Adipose tissue (tissue), 3 donors: ENCODE results near the gene CRACR2A. TPM values are rescaled to one million over a fixed set of nuclear protein-coding genes. Genes with fewer than 3 reads are reported as not detected.

ENCODE experiments used
- H3K27ac ChIP-seq: one replicate; pipeline ENCODE4 v1.5.1; 2013; ENCODE audit warnings: low read depth, low read length
- WGBS, 3 donors: extraction: QIAGEN DNeasy Blood & Tissue Kit; methylation state at CpG; one replicate each; pipeline ENCODE4 v1.1.7; 2013; 5-methylcytosine and 5-hydroxymethylcytosine counted together
- polyA plus RNA-seq, 3 donors: library from polyadenylated mRNA; stranded (reverse); fragments of 200-250 nt; gene quantifications; one replicate each; pipeline ENCODE4 v1.2.3, GENCODE V29; 2013
- donor health status: healthy with polysubstance abuse.
- donor health status: Bipolar disorder and iron deficiency.
- donor health status: healthy.

CRACR2A gene
- polyA plus RNA-seq, 3 donors = 1.2 to 4.4 (median 1.5) TPM

DNA sequence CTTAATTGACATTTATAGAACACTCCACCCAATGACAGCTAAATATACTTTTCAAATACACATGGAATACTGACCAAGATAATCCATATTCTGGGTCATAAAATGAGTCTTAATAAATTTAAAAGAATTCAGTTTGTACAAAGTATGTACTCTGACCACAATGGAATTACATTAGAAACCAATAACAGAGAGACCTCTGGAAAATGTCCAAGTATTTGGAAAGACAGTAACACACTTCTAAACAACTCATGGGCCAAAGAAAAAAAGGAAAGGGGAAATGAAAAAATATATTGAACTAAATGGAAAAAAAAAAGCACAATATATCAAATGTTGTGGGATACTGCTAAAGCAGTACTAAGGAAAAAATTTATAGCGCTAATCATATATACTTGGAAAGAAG lies 52.0 kb downstream of the CRACR2A start:
- WGBS, 3 donors = 97 to 100% (median 97%) methylated on average over 1 of the region's 1 CpG
- H3K27ac ChIP-seq = no peak overlapping the region

DNA sequence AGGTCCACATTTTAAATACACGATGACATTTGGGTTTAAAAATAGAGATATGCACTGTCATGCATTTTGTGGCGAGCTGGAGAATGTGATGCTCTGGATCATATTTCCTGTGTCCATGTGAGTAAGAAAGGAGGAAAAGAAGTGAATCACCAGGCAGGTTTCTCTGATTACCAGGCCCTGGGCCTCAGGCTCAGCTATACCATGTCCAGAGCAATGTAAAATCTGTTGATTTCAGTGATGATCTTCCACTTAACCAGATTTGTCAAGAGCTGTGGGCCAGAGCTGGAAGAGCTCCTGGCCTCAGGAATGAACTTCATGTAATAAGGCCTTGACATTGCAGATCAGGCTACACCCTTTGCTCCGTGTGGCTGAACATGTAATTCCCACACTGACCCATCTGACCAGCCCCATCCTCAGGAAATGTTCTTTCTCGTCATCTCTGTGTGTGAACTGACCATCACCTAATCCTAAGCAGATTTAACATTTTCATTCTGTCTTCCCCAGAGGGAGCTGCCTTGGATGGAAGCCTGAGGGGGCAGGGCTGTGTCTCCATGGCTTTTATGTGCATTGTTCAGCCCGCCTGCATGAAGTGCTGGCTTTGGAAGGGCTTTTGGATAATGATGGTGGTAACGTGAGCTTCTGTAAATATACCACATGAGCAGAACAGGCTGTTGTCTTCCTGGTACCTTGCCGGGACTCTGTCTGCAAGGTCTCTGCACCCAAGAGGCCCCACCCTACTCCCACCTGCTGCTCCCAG lies 54.5 kb downstream of the CRACR2A start:
- WGBS, 3 donors = 59 to 77% (median 64%) methylated on average over 7 of the region's 7 CpGs
- H3K27ac ChIP-seq = no peak overlapping the region

DNA sequence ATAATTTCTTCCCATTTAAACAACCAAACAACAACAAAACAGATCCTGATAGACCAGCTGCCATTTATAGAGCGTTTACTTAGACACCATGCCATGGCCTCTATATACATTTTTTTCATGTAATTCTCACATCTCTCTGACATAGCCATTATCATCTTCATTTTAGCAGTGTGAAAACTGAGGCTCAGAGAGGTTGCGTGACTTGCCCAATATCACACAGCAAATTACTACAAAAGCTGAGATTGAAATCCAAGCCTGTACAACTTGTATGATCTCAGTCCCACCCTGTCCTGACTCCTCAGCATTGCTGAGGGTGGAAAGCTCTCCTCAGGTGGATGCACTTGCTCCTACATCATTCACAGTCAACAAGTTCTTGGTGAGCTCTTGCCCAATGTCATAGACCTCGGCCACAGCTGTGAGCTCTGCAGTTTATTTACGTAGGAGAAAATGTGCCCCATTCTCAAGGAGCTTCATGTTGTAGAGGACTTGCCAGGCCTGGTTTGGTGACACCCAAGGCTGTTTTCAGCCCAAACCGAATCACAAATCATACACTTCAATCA lies 55.5 kb downstream of the CRACR2A start:
- H3K27ac ChIP-seq = no peak overlapping the region
- 85 to 97% (median 95%) methylated on average over 5 of the region's 5 CpGs for WGBS, 3 donors

GRCh38 chr12:3694673-3695072 lies 58.2 kb downstream of the CRACR2A start:
- no peak overlapping the region for H3K27ac ChIP-seq
- WGBS, 3 donors = 58 to 94% (median 93%) methylated on average over 4 of the region's 4 CpGs

DNA sequence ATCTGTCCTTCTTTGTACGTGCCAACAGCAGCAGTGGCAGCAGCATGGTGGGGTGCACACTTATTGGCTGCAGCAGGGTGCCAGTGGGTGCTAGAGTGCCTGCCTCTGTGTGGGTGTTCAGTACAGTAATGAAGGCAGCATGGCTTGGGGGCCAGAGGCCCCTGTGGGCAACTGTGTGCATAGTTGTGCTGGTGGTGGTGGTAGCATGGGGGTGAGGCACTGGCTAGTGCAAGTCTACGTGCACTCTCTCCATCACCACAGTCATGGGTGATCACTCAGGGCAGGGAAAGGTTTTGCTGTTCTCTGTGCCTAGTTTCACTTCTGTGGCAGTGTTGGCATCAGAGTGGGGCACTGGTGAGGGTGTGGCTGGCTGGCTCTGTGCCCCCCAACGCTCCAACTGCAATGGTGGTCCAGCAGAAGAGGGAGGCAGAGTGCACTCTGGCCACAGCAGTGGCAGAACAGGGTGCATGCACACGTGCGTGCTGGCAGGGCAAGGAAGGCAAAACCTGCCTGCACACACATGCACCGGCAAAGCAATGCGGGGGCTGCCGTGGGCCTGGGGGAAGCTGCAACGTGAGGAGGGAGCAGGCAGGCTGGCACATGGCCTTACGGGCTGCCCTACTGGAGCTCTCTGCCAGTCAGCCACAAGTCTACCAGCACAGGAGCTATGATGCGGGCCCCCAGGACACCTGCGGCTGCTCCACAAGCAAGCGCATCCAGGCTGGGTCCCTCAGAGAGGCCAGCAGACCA lies 60.1 kb downstream of the CRACR2A start:
- no peak overlapping the region for H3K27ac ChIP-seq
- 94 to 97% (median 97%) methylated on average over 13 of the region's 13 CpGs for WGBS, 3 donors

- H3K27ac ChIP-seq = no peak overlapping the region
- 59 to 83% (median 82%) methylated on average over 2 of the region's 2 CpGs for WGBS, 3 donors
Observed at GRCh38 chr12:3686463-3686862, 66.4 kb downstream of the CRACR2A start.

- 77 to 89% (median 85%) methylated on average over 1 of the region's 1 CpG for WGBS, 3 donors
- H3K27ac ChIP-seq = no peak overlapping the region
Observed at GRCh38 chr12:3685830-3686229, 67.1 kb downstream of the CRACR2A start.

- WGBS, 3 donors = 78 to 88% (median 80%) methylated on average over 12 of the region's 12 CpGs
- no peak overlapping the region for H3K27ac ChIP-seq
Observed at GRCh38 chr12:3684449-3685051, 68.4 kb downstream of the CRACR2A start.

DNA sequence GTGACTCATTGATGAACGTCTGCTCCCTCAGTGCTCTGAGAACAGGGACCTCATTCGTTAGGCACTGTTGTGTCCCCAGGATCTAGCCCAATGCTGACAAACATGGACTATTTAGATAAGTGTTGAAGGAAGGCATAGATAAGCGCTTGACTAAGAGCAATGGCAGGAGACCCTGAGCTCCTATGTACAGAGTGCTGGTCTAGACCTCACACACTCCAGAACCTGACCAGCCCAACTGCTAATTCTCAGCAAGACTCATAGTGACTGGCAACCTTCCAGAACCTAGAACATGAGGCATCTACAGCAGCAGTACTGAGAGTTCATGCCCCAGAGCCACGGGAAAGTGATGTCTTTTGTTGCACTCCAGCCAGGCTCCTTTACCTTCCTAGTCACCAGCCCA lies 69.2 kb downstream of the CRACR2A start:
- 85 to 89% (median 86%) methylated on average over 4 of the region's 4 CpGs for WGBS, 3 donors
- H3K27ac ChIP-seq = no peak overlapping the region

DNA sequence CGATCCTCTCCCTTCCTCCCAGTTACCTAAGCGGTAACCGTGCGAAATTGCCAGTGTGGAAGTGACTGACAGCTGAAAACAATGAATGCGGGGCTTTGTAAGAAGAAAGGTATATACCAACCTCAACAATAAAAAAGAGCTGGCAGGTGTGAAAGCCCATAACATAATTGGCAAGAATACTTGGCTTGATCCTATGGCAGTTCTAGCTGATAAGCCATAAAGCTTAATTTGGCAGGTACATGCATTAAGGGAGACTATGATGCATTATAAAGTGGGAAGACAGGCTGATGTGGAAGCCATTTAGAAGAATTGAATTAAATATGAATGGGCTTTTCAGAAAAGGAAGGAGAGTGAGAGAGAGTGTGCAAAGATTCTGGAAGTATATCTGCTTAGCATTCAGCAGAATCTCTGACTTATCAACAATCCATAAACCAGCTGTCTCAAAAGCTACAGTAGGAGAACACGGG lies 71.3 kb downstream of the CRACR2A start:
- 78 to 88% (median 83%) methylated on average over 6 of the region's 6 CpGs for whole genome bisulfite sequencing, 3 donors
- no peak overlapping the region for H3K27ac ChIP-seq

GRCh38 chr12:3680919-3681594 lies 71.9 kb downstream of the CRACR2A start:
- WGBS, 3 donors = 64 to 83% (median 79%) methylated on average over 8 of the region's 8 CpGs
- no peak overlapping the region for H3K27ac ChIP-seq

GRCh38 chr12:3679831-3680230 lies 73.1 kb downstream of the CRACR2A start:
- H3K27ac ChIP-seq = no peak overlapping the region
- 97 to 100% (median 98%) methylated on average over 3 of the region's 3 CpGs for WGBS, 3 donors

- no peak overlapping the region for H3K27ac ChIP-seq
- WGBS, 3 donors = 96 to 99% (median 97%) methylated on average over 5 of the region's 5 CpGs
Observed at GRCh38 chr12:3677609-3678008, 75.3 kb downstream of the CRACR2A start.

DNA sequence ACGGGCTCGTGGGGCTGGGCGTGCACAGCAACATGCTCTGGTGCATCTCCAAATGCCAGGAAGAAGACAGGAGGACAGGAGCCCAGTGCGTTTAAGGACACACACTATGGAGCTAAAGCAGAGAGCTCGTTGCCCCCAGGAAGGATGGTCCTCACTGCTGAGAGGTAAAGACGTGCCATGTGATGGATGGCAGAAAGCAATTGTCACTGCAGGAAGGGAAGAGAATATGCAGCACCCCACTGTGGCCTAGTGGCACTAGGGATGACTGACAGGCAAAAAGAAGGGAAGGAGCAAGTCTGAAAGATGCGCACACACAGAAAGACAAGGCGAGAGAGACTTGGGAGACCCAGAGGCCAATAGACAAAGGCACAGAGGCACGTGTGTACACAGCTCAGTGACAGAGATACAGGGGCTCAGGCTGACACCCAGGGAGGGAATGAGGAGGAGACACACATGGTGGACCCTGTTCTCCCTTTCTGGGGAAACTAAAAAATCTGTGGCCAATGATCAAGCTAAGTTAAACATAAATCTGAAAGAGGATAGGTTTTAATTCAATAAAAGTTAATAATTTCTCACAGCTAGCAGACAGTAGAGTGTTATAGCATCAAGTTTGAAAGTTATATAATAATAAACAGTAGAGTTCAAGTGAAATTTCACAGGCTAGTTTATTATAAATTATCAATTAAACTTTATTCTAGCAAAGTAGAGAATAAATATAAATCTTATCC lies 78.8 kb downstream of the CRACR2A start:
- H3K27ac ChIP-seq = no peak overlapping the region
- 82 to 85% (median 82%) methylated on average over 9 of the region's 9 CpGs for WGBS, 3 donors

DNA sequence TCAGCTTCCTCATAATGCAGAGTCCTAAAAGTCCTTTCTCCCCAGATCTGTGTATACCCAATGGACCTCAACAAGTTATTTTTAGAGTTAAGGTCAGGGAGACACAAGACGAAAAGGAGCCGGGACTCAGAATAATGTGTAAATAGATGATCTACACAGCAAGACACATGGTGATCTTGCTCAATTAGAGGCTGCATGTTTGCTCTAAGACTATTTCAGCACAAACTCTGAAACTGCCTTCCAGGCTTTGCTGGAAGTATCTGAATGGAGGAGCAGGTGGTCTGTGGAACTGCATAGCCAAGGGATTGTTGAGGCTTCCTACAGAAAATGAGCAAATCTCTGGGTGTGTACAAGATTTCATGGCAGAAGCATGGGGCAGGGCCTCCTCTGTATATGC lies 80.8 kb downstream of the CRACR2A start:
- WGBS, 3 donors = 65 to 93% (median 90%) methylated on average over 2 of the region's 2 CpGs
- H3K27ac ChIP-seq = no peak overlapping the region

DNA sequence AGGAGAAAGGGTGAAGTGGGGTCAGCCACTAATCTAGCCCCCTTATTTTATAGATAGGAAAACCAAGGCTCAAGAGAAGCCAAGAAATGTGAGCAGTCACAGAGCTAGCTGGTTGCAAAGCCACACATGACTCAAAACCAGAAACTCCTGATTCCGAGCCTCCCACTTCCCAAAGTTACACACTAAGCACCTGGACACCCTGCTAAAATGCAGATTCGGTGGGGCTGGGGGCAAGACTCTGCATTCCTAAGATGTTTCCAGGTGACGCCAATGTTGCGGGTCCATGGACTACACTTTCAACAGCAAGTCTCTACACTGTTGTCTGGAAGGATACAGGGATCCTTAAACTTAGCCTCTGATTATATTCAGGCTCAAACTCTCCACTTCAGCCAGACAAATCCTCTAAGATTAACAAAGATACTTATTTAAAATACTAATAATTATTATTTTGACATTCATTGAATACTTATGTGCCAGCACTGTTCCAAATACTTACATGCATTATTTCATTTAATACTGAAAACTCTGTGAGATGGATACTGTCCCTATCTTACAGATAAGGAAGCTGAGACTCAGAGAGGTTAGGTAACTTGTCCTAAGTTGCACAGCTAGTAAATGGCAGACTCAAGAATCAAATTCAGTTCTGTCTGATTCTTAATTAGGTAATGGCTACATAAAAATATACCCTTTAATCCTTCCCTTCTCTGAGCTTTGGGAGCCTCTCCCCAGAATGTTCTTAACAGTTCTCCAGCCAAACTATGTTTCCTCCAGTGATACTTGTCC lies 81.4 kb downstream of the CRACR2A start:
- no peak overlapping the region for H3K27ac ChIP-seq
- WGBS, 3 donors = 83 to 92% (median 92%) methylated on average over 4 of the region's 4 CpGs

- H3K27ac ChIP-seq = no peak overlapping the region
- WGBS, 3 donors = 89 to 95% (median 93%) methylated on average over 5 of the region's 5 CpGs
Observed at GRCh38 chr12:3670083-3670620, 82.8 kb downstream of the CRACR2A start.
